ENCODE results near the gene HIPK1.
"Not testable (repeated sequence)": the region's sequence is repeated elsewhere in the genome, so short reads cannot be mapped to it uniquely, and the experiment has no call there.

HIPK1 gene

DNA sequence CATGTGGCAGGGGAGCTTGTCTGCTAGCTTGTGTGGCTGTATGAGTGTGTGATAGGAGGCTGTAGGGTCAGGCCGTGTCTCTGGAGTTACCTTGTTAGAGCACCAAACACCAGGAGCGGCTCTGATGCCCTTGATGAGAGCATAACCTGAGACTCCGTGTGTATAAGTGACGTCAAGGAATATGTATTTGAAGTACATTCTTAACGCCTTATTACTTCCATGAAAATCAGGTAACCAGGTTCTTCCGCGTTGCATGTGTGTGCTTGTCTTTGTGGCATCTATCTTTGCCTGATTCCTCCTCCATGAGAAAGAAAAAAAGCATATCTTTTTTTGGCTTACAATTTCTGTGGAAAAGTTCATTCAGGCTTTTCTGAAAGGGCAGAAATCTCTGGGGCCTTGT lies 54.7 kb downstream of the HIPK1 start:
- no peak for DNase-seq

DNA sequence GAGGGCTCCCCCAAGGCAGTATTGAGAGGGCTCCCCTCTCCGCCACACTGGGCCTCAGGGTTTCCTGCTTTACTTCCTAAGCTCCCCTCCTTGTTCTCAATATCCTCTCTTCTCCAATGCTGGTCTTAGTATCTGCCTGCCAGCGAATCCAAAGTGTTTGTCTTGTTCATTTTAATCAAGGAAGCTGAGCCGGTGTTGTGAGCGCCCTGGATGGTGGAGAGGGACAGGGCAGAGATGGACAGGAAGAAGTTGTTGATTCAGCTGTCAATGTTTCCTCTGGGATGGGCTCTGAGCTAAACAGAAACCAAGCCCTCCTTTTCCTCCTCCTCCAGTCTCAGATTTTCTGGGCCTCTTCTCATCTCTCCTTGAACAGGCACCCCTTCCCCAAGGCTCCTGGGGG lies 55.6 kb downstream of the HIPK1 start:
- DNase-seq, result no peak

DNA sequence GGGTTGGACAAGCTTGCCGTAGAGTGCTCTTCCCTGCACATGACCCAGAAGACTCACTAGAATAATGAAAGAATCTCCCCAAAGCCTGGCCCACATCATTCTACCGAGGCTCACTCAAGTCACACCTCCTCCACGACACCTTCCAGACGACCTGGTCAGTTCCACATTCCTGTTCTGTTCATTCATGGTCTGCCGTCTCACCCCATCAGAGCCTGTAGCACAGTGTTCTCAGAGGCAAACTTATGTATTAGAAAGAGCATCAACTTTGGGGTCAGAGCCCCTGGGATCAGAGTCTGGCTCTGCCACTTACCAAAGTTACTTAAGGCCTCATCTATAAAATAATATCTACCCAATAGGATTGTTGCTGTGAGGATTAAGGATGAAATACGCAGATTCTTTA lies 57.7 kb downstream of the HIPK1 start:
- no peak for DNase-seq

DNA sequence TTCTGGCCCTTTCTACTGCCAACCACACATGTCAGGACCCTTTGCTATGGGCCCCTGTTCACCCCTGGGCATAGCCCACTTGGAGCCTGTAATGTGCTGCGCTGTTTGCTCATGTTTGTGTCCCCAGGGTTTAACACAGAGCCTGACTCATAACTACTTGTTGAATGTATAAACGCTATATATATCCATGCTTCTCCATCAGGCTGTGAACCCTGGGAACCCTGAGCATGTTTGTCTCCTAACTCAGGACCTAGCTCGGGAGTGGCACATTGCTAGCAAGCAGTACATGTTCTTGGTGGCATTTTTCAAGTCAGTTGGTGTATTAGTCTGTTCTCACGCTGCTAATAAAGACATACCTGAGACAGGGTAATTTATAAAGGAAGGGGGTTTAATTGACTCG lies 58.1 kb downstream of the HIPK1 start:
- no peak for DNase-seq

DNA sequence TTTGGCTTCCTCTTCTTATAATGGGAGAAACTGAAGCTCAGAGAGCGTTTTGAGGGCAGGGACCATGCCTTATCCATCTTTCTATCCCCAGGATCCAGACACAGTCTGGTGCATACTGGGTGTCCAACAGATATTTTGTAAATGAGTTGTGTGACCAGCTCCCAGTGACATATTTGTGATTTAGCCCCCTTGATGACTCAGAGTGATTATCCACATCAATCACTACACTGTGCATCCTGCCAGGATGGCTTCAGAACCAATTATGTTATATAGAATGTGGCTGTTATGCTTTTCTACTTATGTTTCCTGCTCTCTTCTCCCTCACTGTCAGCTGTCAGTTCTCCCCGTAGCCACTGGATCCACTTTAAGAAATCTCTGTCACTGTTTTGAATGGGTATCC lies 61.4 kb downstream of the HIPK1 start:
- no peak for DNase-seq

DNA sequence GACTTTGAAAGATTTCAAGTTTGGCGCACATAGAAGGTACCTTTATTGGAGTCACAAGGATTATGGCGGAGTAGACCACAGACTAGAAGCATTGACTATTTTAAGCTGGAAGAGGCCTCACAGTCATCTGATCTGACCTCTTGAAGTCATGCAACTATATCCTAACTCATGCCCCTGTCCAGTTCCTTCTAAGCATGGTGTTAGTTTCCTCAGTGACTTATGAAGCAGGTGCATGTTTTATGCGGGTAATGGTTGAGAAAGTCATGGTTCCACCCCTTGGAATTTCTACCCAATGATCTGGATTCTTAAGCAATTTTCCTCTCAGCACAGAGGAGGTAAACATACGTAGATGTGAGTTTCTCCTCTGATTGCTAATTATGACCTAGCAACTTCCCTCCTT lies 61.8 kb downstream of the HIPK1 start:
- no peak for DNase-seq

DNA sequence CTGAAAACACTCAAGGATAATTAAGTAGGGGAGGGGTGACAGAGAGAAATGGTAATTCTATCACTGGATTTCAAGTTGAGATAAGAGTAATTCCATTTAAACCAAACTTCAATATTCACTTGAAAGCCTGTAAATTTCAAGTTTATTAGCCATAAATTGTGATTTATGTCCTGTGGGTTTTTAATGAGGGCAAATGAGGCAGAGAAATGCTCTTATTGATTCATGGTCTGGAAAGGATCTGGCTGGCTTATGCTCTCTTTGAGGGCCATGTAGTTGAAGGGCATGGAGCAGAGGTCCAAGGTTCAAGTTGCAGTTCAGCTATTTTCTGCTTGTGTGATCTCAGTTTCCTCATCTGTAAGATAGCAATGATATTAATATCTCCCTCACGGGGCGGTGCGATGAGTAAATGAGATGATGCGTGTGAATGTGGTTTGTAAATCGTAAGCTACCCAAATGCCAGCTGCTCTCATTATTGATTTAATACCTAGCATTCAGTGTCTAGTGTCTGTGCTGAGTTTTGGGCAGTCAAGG lies 62.4 kb downstream of the HIPK1 start:
- no peak for DNase-seq

DNA sequence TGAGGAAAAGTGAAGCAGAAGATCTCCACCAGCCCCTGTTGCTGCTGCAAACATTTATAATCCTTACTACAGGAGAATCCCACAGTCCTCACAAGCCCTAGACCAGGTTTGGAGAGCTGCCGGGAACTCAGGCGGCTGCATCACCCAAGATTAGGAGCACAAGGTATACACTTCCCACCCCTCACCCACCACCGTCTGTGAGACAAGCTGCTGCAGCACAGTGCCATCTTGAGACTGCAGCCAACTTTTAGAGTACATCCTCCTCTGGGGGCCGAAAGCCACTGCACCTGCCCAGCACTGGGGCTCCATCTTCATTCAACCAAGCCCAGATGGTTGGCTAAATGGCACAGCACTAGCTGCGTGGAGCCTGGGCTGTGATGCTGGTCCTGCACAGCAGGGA lies 63.9 kb downstream of the HIPK1 start:
- DNase-seq, result no peak

DNA sequence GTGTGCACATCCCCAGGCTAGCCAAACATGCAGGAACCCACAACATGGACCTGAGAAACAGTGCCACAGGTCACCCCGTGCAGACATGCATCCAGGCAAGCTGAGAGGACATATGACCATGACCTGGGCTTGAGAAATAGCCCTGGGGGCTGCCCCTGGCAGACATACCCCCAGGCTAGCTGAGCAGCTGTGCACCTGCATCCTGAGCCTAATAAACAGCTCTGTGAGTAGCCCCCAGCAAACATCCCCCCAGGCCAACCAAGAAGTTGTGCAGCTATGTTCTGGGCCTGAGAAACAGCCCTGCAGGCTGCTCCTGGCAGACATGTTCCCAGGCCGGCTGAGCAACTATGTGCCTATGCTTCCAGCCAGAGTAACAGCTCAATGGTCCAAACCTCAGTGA lies 64.6 kb downstream of the HIPK1 start:
- no peak for DNase-seq

DNA sequence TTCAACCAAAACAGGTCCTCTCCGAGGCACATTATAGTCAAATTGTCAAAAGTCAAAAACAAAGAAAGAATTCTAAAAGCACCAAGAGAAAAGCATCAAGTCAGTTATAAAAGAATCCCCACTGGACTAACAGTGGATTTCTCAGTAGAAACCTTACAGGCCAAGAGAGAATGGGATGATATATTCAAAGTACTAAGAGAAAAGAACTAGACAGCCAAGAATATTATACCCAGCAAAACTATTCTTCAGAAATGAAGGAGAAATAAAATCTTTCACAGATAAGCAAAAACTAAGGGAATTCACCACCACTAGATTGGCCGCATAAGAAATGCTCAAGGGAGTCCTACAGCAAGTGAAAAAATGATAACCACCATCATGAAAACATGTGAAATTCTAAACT lies 66.3 kb downstream of the HIPK1 start:
- no peak for DNase-seq

DNA sequence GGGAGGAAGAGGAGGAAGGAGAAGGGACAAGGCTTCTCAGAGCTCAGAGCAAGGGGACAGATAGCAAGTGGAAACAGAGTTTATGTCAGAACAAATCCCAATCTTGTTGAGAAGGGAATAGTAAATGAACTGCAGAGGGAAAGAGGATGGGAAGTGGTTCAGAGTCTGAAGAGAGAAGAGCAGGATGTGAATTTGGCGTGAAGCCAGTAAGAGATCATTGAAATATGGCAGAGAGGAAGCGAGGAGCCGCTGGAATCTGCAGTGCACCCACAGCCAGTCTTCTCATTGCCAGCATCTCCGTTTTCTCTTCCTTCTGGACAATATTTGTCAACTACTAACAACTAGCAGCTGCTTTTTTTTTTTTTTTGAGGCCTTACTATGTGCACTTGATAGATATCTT lies 69.2 kb downstream of the HIPK1 start:
- no peak for DNase-seq

DNA sequence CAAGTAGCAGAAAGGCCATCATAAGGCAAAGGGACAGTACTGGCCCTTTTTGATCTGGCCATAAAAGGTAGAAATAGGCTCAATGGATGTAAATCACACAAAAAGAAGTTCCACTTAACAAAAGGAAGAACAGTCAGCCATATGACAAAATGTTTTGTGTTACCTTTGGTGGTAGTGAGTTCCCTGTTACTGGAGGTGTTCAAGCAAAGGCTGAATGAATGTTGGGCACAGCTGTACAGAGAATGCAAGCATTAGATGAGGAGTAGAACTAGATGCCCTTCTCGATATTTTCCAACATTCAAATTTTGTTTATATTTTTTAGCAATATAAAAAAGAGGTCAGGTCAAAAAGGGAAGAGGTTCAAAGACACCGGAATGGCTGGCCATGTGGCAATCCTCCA lies 70.1 kb downstream of the HIPK1 start:
- DNase-seq, result no peak

DNA sequence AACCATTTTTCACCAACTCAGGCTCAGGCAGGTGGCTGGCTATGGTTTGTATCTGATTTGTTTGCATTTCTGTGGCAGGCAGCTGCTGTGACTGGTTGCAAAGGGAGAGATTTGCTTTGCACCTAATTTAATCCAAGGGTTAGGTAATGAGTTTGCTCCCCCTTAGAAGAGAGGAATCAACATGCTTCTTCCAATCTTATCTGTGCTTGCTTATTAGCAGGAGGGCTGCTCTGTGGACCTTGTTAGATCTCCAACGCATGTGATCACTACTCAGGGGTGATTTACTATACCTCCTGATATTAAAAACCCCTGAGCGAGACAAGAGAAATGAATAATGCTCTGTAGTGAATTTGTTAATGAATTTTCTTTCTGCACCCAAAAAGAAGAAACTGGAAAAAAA lies 70.7 kb downstream of the HIPK1 start:
- DNase-seq, result no peak

DNA sequence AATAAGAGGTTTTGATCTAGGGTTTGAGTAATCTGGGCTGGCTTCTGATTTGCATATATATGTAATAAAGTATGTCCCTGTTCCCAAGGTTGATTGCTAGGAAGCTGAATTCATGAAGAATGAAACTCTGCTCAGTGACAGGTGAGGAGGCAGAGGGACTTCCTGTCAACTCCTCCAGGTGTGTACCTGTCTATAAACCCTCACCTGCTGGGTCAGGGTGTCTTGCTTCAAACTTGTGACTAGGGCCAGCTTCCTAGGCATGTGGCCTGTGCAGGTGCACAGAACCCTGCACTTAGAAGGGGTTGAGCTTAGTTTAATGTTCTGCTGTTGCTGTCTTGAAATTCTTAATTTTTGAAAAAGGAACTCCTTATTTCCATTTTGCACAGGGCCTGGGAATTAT lies 71.3 kb downstream of the HIPK1 start:
- no peak for DNase-seq

DNA sequence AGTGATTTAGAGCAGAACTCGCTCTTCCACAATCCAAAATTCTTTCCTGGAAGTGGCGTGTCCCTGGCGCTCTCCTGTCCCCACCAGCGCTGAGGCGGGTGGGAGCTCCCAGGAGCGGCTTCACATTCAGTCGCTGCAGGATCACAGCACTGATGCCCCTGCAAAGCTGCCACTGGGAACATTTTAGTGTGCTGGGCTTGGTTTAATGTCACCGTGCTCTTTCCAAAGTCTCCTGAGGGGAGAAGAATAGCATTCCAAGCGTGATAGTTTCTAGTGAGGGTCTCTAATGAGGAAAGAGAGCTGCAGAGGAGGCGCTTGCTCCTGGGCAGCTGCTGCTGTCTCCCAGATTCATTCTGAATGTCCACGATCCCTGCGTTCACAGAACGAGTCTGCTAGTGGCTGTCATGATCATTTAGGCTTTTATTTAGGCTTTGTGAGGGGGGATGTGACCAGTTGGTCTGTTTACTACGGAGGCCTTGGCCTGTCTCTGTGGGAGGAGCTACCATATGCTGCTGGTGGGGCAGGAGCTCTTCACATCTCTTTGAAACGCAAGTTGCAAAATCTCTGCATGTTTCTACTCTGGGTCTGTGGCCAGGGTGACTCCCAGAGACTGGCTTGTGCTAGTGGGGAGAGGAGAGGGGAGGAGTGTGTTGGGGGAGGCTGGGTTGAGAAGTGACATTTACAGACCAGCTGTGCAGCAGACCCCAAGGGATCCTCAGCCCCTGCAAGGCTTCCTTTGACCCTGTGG lies 73.5 kb downstream of the HIPK1 start:
- DNase-seq, result no peak

DNA sequence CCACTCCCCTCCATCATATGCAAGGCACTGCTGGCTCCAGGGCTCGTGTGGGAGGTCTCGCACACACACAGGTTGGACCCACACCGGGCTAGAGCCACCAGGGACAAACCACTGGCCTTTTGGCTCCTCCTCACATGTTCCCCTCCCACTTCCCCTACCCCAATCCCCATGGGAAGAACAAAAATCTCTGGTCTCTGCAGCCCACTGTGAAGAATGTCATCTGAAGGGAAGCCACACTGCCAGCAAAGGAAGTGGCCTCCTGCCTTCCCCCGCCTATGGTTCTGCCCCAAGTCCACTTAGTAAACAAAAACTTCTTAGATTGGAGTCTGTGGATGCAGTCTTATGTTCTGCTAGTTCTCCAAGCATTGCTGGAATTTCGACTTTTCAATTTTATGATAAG lies 74.3 kb downstream of the HIPK1 start:
- DNase-seq, result no peak

DNA sequence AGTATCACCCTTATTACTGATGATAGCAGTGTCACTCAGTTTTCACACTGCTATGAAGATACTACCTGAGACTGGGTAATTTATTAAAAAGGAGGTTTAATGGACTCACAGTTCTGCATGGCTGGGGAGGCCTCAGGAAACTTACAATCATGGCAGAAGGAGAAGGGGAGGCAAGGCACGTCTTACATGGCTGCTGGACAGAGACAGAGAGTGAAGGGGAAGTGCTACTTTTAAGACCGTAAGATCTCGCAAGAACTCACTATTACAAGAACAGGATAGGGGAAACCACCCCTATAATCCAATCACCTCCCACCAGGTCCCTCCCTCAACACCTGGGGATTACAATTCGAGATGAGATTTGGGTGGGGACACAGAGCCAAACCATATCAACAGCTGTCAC lies 77.7 kb downstream of the HIPK1 start:
- not testable (repeated sequence) for DNase-seq

DNA sequence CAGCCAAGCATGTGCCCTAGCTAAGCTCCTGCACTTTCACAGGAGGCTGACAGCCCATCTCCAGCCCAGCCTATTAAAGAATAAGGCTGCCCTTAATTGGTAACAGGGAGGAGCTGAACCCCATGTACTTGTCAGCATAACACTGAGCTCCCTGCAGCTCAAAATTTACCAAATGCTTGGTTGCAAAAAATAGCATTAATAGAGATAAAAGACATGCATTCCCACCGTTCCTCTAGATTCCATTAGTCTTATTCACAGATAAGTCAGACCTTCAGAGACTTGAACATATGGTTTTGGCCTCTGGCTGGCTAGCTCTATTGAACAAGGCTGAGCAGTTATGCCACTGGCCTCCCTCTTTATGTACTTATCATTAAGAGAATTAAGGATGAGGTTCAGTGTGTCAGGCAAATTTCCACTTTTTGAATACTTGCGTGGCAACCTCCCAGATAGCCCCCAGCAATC lies 79.4 kb downstream of the HIPK1 start:
- no peak for DNase-seq

DNA sequence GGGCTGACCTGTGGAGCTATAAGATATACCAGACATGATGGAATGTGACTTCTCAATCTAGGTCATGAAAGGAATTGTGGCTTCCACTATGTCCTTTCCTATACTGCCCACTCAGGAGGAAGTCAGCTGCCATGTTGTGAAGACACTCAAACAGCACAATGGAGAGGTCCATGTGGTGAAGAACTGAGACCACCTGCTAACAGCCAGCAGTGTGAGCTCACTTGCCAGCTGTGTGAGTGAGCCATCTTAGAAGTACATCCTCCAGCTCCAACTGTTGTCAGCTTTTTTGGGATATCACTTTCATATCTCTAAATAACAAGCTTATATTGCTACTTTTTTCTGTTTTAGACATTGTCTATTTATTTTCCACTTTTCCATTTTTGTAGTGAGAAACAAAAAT lies 79.9 kb downstream of the HIPK1 start:
- DNase-seq, result no peak

DNA sequence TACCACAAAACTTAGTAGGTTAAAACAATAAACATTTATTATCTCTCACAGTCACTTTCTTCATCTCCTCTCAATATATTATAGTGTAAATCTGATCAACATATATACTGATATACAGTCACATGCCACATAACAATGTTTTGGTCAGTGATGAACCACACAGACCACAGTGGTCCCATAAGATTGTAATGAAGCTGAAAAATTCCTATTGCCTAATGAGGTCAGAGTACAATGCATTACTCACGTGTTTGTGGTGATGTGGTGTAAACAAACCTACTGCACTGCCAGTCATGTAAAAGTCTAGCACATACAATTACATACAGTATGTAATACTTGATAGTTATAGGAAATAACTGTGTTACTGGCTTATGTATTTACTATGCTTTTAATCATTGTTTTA lies 80.3 kb downstream of the HIPK1 start:
- DNase-seq, result no peak

DNA sequence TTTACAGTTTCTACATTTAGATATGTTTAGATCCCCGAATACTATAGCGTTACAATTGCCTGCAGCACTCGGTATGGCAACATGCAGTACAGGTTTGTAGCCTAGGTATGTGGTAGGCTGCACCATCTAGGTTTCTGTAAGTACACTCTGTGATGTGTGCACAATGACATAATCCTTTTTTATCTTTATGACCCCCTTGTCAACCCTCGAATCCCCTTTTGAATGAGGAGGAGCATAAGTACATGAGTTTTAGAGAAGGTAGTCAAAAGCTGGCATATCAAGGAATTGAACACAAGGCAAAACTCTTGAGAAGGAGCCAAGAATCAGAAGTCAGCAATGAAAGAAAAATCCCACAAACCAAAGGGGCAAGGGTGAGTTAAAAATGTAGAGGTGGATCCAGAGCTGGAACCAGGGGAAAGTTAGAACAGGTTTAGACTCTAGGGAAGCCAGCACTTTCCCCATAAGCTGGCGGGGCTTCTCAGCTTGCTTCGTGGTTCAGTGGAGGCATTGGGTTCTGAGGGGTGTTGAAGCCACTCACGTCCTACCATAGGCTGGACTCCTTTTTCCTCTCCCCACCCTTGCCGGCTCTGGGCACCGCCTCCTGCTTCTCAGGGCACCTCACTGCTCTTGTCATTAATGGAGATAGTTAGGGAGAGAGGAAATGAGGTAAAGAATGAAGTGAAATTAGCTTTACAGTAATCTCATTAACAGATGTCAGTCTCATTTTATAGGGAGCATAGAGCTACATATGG lies 81.5 kb downstream of the HIPK1 start:
- DNase-seq, result no peak

DNA sequence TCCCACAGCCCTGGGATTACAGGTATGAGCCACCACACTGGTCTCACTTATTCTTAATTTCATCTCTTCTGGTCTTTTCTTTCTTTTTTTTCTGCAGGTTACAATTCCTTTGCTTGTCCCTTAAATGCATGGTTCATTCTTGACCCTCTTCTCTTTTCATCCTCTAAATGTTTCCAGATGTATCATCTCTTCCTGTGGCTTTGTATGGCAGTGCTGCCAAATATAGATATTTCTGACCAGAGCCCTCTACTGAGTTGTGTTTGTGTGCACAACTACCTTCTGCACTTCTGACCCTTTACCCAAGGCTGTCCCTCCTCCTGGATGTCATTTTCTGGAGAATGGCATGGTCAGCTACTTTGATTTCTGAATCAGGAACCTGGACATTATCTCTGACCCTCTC lies 82.7 kb downstream of the HIPK1 start:
- no peak for DNase-seq

DNA sequence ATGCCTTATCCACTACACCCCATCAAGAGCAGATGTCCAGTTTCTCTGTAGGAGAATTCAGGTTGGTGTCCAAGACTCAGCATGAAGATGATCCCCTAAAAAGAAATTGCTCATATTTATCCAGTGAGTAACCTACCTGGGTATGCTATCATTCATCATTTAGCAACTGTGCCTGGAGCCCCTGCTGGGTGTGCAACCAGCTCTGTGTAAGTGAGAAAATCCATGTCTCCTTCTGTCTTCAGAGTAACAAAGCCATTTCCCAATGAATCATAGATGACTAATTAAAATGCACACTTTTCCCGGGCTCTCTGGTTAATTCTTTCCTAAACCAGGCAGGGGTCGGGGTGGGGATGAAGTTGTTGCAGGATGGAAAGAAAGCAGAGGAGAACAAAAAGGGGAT lies 86.0 kb downstream of the HIPK1 start:
- no peak for DNase-seq

DNA sequence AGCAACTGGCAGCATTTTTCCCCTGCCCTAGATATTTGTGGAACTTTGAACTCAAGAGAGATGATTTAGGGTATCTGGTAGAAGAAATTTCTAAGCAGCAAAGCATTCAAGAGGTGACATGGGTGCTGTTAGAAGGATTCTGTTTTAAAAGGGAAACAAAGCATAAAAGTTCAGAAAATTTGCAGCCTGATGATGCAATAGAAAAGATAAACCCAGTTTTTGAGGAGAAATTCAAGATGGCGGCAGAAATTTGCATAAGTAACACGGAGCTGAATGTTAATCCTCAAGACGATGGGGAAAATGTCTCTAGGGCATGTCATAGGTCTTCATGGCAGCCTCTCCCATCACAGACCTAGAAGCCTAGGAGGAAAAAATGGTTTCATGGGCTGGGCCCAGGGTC lies 90.6 kb downstream of the HIPK1 start:
- not testable (repeated sequence) for DNase-seq
